AG08396 (cell line): Measurements from ENCODE around the gene SH3GL1.
"Not testable (repeated sequence)": the region's sequence is repeated elsewhere in the genome, so short reads cannot be mapped to it uniquely, and the experiment has no call there.

Experiments
- DNase-seq: peaks from one replicate; pipeline ENCODE4 v3.0.0; 2012; ENCODE audit warnings: low spot score, mixed read lengths

SH3GL1 gene

DNA sequence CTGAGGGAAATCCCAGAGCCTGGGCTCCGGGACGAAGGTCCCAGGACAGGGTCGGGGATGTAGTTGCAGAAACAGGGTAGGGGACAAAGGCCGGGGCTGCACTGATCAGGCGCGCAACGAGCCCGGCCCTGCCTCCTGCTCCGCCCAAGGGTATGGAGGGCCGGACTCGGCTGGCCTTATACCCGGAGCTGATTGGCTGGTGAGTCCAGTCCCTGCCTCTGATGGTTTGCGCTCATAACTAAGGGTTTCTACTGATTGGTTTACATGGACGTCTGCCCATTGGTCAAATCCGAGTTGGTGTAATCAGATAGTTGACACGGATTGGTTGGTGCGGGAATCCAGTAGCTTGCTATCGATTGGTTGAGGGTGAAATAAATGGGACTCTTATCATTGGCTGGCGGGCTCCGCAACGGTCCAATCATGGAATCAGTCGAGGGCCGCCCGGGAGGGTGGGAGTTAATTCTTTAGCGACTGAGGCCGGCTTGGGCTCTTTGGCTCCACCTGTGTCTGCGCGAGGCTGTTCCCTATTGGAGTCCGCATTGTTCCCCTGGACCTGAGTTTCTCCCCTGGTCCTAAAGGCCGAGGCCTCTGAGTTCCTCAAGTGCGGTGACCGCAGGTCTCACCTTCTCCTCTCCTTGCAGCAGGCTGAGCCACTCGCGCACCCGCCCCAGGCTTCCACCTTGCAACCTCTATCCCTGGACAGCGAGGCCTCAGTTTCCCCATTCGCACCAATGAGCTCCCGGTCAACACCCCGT, 57.6 kb downstream of the SH3GL1 start:
- peak; percentile 98 for DNase-seq

DNA sequence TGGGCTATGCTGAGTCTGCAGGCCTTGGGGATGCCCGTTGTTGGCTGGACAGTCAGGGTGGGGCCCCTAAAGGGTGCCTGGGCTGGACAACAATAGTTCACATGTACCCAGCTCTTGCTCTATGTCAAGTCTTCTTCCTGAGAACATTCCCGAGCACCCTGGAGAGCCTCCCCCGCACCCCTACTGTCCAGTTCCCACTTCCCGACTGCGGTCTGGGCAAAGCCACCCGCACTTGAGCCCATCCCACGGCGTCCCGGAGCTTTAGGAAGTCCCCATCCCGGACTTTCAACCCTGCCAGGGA, 58.1 kb downstream of the SH3GL1 start:
- no peak for DNase-seq

- DNase-seq: peak; percentile 8
Observed at GRCh38 chr19:4338441-4339355, 61.6 kb downstream of the SH3GL1 start, which contains the start of gene STAP2. Gene STAP2, minus strand, starts transcription at chr19:4338827. Its CDS starts 74 bp downstream, at chr19:4338753.

DNA sequence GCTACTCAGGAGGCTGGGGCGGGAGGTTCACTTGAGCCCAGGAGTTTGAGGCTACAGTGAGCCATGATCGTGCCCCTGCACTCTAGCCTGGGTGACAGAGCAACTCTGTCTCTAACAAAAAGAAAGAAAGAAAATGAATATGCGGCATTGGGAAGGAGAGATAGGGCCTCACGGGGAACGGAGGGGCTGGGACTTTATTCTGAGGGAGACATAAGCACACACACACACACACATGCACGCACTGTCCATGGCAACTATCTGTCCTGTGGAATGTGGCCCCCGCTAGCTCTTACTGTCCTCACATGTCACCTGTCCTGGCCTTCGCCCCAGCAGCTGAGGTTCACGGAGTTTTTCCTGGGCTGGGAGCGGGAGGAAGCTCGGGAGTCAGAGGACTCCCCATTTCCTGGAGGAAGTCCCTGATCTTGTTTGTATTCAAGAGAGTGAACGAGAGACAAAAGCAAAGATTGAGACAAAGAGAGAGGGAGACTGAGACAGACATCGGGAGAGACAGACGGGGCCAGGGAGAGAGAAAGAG, 62.4 kb downstream of the SH3GL1 start:
- DNase-seq: peak; percentile 7

GRCh38 chr19:4334929-4335570, 65.3 kb downstream of the SH3GL1 start:
- DNase-seq: no peak

DNA sequence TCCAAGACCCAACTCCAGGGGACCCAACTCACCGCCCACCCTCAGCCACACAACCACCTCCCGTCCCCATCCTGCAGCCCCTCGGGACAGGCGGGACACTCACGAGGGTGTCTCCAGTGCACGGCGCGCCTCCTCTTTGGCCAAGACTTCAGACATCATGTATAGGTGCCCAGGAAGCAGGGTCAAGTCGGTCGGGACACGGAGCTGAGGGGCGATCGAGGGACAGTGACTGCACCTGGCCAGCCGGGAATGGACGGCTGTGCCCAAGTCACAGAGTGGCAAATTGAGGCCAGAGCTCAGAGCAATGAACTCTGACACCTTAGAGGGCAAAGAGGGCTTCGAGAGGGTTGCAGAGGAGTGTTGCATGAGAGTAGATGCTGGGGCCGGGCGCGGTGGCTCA, 70.5 kb downstream of the SH3GL1 start:
- no peak for DNase-seq

GRCh38 chr19:4328991-4329681, 71.2 kb downstream of the SH3GL1 start:
- DNase-seq: not testable (repeated sequence)

- DNase-seq: peak; percentile 98
Observed at GRCh38 chr19:4328243-4328990, 71.9 kb downstream of the SH3GL1 start.

DNA sequence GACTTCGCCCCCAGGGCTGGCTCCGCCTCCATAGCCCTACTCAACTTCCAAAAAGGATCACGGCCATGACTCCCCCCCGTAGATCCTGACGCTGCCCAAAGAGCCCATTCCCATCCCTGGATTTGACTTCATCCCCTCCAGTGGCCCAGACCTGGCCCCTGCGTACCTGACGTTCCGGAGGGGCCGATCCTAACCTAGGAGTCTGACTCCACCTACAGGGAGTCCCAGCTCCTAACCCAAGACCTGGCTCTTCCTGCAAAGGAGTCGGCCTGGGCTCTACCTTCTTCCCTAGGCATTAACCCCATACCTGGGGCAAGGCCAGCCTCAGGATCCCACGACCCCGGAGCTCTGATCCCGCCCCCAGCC, 72.5 kb downstream of the SH3GL1 start:
- DNase-seq: no peak

DNA sequence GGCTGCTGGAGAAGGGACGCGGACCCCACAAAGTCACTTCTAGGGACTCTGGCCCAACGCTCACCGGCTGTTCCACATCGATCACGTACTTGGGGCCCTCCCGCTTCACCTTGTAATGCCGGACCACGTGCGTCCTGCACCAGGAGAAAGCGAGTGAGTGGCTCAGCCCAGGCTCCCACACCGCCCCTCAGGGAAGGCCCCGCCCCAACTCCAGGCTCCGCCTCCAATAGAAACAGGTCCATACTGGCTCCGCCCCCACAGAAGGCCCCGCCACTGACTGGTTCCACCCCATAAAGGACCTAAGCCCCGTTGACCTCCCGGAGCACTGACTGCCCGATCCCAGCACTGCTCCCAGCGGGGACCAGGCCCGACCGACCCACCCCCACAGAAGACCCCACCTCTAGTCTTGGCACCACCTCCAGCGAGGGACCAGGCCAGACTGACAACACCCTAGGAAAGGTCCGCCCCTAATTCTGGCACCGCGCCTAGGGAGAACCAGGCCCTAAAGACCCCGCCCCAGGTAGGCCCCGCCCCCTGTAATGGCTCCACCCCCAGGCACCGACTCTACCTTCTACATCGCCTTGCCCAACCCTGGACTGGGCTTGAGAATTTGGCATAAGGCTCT, 73.0 kb downstream of the SH3GL1 start:
- peak; percentile 69 for DNase-seq

GRCh38 chr19:4326837-4327251, 73.5 kb downstream of the SH3GL1 start:
- no peak for DNase-seq

DNA sequence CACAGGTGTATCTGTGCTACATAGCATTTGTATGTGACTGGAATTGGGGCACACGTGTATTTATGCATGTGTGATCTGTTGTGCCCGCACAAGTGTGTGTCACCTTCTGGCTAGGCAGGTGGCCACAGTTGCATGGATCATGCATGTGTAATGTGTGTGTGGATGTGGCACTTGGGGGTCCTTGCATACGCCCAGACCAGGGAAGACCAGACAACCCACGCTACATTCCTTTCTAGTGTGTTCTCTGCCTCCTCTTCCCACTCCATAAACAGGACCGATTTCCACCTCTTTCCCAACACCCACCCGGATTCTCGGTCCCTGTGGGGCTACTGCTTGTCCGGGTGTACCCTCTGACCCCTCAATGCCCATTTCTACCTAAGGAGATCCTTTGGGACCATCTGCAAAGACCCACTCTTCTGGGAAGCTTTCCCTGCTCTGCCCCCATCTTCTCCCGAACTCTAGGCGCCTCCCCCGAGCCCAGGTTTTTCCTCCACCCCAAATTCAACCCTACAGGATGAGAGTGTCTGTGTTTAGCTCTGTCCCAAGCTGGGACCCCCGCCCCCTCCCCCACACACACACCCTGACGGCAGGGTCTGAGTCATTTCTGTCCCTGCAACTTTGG, 74.0 kb downstream of the SH3GL1 start:
- no peak for DNase-seq

- DNase-seq: no peak
Observed at GRCh38 chr19:4324228-4324627, 76.1 kb downstream of the SH3GL1 start.

DNA sequence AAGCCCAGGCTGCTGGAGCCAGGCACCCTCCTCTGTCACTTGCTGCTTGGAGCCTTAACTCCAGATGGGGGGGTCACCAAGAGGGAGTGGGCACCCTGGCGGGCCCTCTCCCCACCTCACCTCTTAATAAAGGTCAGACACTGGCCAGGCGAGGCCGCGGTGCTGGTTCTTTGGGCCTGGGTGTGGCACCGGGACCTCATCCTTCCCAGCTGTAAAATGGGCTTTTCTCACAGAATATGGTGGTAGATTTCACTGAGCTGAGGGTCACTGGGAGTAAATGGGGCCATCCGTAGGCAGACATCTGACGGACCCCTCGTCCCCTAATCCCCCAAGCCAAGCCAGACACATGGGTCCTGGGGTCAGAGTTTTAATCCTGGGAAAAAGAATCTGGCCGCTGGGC, 76.7 kb downstream of the SH3GL1 start:
- no peak for DNase-seq

- no peak for DNase-seq
Observed at GRCh38 chr19:4322942-4323665, 77.2 kb downstream of the SH3GL1 start.

DNA sequence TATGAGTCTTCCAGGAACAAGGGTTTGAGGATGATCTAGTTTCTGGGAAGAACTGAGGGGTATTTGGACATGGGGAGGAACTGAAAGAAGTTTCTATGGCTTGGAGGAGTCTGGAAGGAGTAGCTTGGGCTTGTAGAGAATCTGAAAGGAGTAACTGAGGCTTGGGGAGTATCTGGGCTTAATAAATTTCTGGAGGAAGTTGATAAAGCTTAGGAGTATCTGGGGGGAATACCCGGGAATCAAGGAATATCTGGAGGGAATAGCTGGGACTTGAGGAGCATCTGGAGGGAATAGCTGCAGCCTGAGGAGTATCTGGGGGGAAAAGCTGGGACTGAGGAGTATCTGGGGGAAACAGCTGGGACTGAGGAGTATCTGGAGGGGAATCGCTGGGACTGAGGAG, 79.9 kb downstream of the SH3GL1 start:
- no peak for DNase-seq

GRCh38 chr19:4319067-4319718, 81.2 kb downstream of the SH3GL1 start:
- no peak for DNase-seq

DNA sequence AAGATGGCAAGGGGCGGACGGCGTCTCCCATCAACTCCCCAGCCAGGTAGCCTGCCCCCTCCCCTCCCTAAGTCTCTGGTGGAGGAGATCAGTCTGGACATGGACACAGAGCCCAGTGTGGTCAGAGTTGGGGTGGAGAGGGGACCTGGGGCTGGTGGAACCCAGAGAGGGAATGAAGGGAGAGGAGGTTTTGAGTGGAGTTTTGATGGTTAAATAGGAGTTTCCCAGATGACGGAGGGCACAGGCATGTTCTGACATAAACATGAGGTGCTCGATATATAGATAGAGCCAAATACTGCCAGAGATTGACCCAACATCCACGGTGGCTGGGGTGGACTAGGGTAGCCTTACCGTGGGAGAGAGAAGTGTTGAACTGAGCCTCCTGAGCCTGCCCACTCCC, 81.9 kb downstream of the SH3GL1 start:
- DNase-seq: peak; percentile 2

DNA sequence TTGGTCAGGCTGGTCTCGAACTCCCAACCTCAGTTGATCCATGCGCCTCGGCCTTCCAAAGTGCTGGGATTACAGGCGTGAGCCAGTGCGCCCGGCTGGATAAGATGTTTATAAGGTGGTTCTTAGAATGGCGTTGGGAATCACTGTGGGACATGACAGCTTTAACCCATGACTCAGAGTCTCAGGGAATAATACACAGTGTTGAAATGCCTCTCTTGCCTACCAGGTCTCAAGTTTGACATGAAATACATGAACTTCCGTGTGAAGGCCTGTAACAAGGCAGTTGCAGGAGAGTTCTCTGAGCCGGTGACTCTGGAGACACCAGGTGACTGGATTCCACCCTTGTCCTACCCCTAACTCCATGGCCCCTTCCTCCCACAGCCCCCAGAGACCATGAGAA, 83.4 kb downstream of the SH3GL1 start:
- peak; percentile 10 for DNase-seq
